ENCODE results near the gene TBXAS1. TPM values are rescaled to one million over a fixed set of nuclear protein-coding genes. Genes with fewer than 3 reads are reported as not detected.

TBXAS1 gene
- polyA plus RNA-seq, 1 donor from 2014 or later: 0.93 TPM

GRCh38 chr7:140042386-140042670 is 213.3 kb downstream of the TBXAS1 start:
- H3K4me2 ChIP-seq (ENCODE audit: low read length): no peak overlapping the region
- H3K79me2 ChIP-seq (replicated peaks; ENCODE audit: insufficient read depth, low read length): no peaks in the 10 kb centered on the region
- no peaks in the 10 kb centered on the region for H4K20me1 ChIP-seq (ENCODE audit: insufficient read depth)
- H3K9me2 ChIP-seq (ENCODE audit: insufficient read depth, low read length): no peaks in the 10 kb centered on the region
- H3K4me3 ChIP-seq (ENCODE audit: low read length): no peak overlapping the region
- no peak overlapping the region for H2AFZ ChIP-seq (ENCODE audit: low read depth, low read length)
- TF ChIP-seq EZH2 (IDR thresholded peaks at IDR 0.05; ENCODE audit: borderline replicate concordance, insufficient read depth, low read length, poor library complexity, severe bottlenecking) (no peak), TAF1 (IDR thresholded peaks at IDR 0.05; ENCODE audit: low read depth) (no peak), SMC3 (conservative IDR thresholded peaks at IDR 0.05; ENCODE audit: poor library complexity) (no peak)
- no peaks in the 10 kb centered on the region for H3F3A ChIP-seq (ENCODE audit: insufficient read depth, low read length, poor library complexity, severe bottlenecking)
- no peaks in the 10 kb centered on the region for H3K27me3 ChIP-seq (ENCODE audit: insufficient read depth, low read depth, low read length)
- no peaks in the 10 kb centered on the region for H3K36me3 ChIP-seq (ENCODE audit: insufficient read depth, low read length)
- no peak overlapping the region for H3K9ac ChIP-seq (ENCODE audit: low read length)
- peaks cover 3% of the 10 kb centered on the region for H3K9me3 ChIP-seq (ENCODE audit: low read length)
- H3K27ac ChIP-seq (ENCODE audit: low read length): no peak overlapping the region

DNA sequence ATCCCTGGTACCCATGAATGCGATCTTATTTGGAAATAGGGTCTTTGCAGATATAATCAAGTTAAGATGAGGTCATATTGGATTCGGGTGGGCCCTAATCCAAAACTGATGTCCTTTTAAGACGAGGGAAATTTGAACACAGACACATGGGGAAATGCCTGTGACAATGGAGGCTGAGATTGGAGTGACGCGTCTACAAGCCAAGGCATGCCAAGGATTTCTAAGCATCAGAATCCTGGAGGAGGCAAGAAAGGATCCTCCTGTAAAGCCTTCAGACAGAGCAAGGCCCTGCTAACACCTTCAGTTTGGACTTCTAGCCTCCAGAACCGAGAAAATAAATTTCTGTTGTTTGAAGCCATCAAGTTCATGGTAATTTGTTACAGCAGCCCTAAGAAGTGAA is 215.2 kb downstream of the TBXAS1 start:
- Histone ChIP-seq H3K9me3 (ENCODE audit: low read length) (peaks cover 3% of the 10 kb centered on the region), H3K36me3 (ENCODE audit: insufficient read depth, low read length) (no peaks in the 10 kb centered on the region), H3F3A (ENCODE audit: insufficient read depth, low read length, poor library complexity, severe bottlenecking) (no peaks in the 10 kb centered on the region), H3K4me3 (ENCODE audit: low read length) (no peak overlapping the region), H3K79me2 (replicated peaks; ENCODE audit: insufficient read depth, low read length) (no peaks in the 10 kb centered on the region), H3K9me2 (ENCODE audit: insufficient read depth, low read length) (no peaks in the 10 kb centered on the region), H3K27me3 (ENCODE audit: insufficient read depth, low read depth, low read length) (no peaks in the 10 kb centered on the region), H3K27ac (ENCODE audit: low read length) (no peak overlapping the region), H4K20me1 (ENCODE audit: insufficient read depth) (no peaks in the 10 kb centered on the region), H3K9ac (ENCODE audit: low read length) (no peak overlapping the region), H3K4me2 (ENCODE audit: low read length) (no peak overlapping the region), H2AFZ (ENCODE audit: low read depth, low read length) (no peak overlapping the region)
- TF ChIP-seq EP300 (conservative IDR thresholded peaks at IDR 0.05; ENCODE audit: poor library complexity, severe bottlenecking) (no peak), POLR2AphosphoS5 (IDR thresholded peaks at IDR 0.05) (no peak), SMC3 (conservative IDR thresholded peaks at IDR 0.05; ENCODE audit: poor library complexity) (no peak), RAD21 (conservative IDR thresholded peaks at IDR 0.05) (no peak), CTCF (IDR thresholded peaks at IDR 0.05; ENCODE audit: poor library complexity, severe bottlenecking) (no peak), EZH2 (IDR thresholded peaks at IDR 0.05; ENCODE audit: borderline replicate concordance, insufficient read depth, low read length, poor library complexity, severe bottlenecking) (no peak), REST (IDR thresholded peaks at IDR 0.05; ENCODE audit: borderline replicate concordance) (no peak), TAF1 (IDR thresholded peaks at IDR 0.05; ENCODE audit: low read depth) (no peak), MXI1 (conservative IDR thresholded peaks at IDR 0.05; ENCODE audit: poor library complexity, severe bottlenecking) (no peak)

- Histone ChIP-seq H2AFZ (ENCODE audit: low read depth, low read length) (no peak overlapping the region), H4K20me1 (ENCODE audit: insufficient read depth) (no peaks in the 10 kb centered on the region), H3K4me2 (ENCODE audit: low read length) (no peak overlapping the region), H3F3A (ENCODE audit: insufficient read depth, low read length, poor library complexity, severe bottlenecking) (no peaks in the 10 kb centered on the region), H3K9me2 (ENCODE audit: insufficient read depth, low read length) (no peaks in the 10 kb centered on the region), H3K9me3 (ENCODE audit: low read length) (peaks cover 3% of the 10 kb centered on the region), H3K27ac (ENCODE audit: low read length) (no peak overlapping the region), H3K36me3 (ENCODE audit: insufficient read depth, low read length) (no peaks in the 10 kb centered on the region), H3K79me2 (replicated peaks; ENCODE audit: insufficient read depth, low read length) (no peaks in the 10 kb centered on the region), H3K27me3 (ENCODE audit: insufficient read depth, low read depth, low read length) (no peaks in the 10 kb centered on the region), H3K4me3 (ENCODE audit: low read length) (no peak overlapping the region), H3K9ac (ENCODE audit: low read length) (no peak overlapping the region)
- TF ChIP-seq POLR2AphosphoS5 (IDR thresholded peaks at IDR 0.05): no peak
- no peak for TF ChIP-seq SMC3 (conservative IDR thresholded peaks at IDR 0.05; ENCODE audit: poor library complexity)
- TF ChIP-seq MXI1 (conservative IDR thresholded peaks at IDR 0.05; ENCODE audit: poor library complexity, severe bottlenecking): no peak
- TF ChIP-seq REST (IDR thresholded peaks at IDR 0.05; ENCODE audit: borderline replicate concordance): no peak
- no peak for TF ChIP-seq EP300 (conservative IDR thresholded peaks at IDR 0.05; ENCODE audit: poor library complexity, severe bottlenecking)
- TF ChIP-seq TAF1 (IDR thresholded peaks at IDR 0.05; ENCODE audit: low read depth): no peak
- TF ChIP-seq CTCF (IDR thresholded peaks at IDR 0.05; ENCODE audit: poor library complexity, severe bottlenecking): no peak
- TF ChIP-seq RAD21 (conservative IDR thresholded peaks at IDR 0.05): no peak
- TF ChIP-seq EZH2 (IDR thresholded peaks at IDR 0.05; ENCODE audit: borderline replicate concordance, insufficient read depth, low read length, poor library complexity, severe bottlenecking): no peak
Observed at GRCh38 chr7:140045697-140046096, 216.6 kb downstream of the TBXAS1 start.

Measured in neural cell (in vitro differentiated cells).